Mesothelial cell of epicardium (in vitro differentiated cells): ENCODE data around the gene IGF2BP3. TPM values are rescaled to one million over a fixed set of nuclear protein-coding genes. Genes with fewer than 3 reads are reported as not detected.

Experiments
- DNase-seq, 2 experiments: peaks; one replicate each; pipeline ENCODE4 v3.0.0; 2021; ENCODE audit warnings: low spot score in 2 of 2; ENCODE audit not compliant: unreplicated experiment in 2 of 2
- H3K27ac Mint-ChIP-seq: 2 replicates; pipeline ENCODE4 v1.8.0; 2021; ENCODE audit warnings: mixed read lengths
- H3K27me3 Mint-ChIP-seq: 2 replicates; pipeline ENCODE4 v1.8.0; 2021; ENCODE audit warnings: low read depth, mixed read lengths
- H3K36me3 Mint-ChIP-seq: 2 replicates; pipeline ENCODE4 v1.8.0; 2021; ENCODE audit warnings: mixed read lengths
- H3K4me1 Mint-ChIP-seq: 2 replicates; pipeline ENCODE4 v1.8.0; 2021; ENCODE audit warnings: mixed read lengths
- H3K4me3 Mint-ChIP-seq: 2 replicates; pipeline ENCODE4 v1.8.0; 2021; ENCODE audit warnings: mild to moderate bottlenecking, moderate library complexity, mixed read lengths
- H3K9me3 Mint-ChIP-seq: 2 replicates; pipeline ENCODE4 v1.8.0; 2021; ENCODE audit warnings: mixed read lengths
- CTCF ChIP-seq: fragments of 200-600 bp; sonication (generic); IDR thresholded peaks from one replicate; pipeline ENCODE4 v1.5.0; 2021; ENCODE audit warnings: antibody characterized with exemption; ENCODE audit not compliant: unreplicated experiment
- total RNA-seq: library from RNA; stranded (reverse); gene quantifications from 3 replicates; pipeline ENCODE4 v1.2.1, GENCODE V29; 2021

IGF2BP3 gene
- total RNA-seq, 1 donor from 2014 or later = 91.3 TPM

GRCh38 chr7:23336086-23336485, 134.2 kb downstream of the IGF2BP3 start:
- DNase-seq = no peak
- Mint-ChIP-seq H3K27ac (peak overlapping the region; percentile 72), H3K9me3 (peaks cover 8% of the 10 kb centered on the region)

DNA sequence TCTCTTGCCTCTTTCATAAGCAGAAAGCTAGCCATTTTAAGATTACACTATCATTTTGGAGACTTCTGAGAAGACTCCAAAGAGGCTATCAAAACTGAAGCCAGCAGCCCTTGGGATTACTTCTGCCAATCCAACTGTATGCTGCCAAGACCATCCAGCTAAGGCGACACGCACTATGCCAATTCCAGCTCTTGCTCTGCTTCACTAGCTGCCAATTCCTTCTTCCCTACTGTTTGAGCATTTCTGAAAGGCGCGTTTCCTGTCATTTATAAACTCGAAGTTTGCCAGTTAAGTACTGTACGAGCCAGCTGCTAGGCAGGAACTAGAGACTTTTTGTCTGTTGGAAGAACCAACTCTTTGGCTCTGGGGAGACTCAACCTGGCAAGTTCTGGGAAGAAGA, 134.7 kb downstream of the IGF2BP3 start:
- Mint-ChIP-seq H3K36me3 (peaks cover 42% of the 10 kb centered on the region), H3K4me3 (no peak overlapping the region), H3K4me1 (peaks cover 46% of the 10 kb centered on the region), H3K27ac (peak overlapping the region; percentile 72), H3K27me3 (no peaks in the 10 kb centered on the region), H3K9me3 (peaks cover 8% of the 10 kb centered on the region)
- no peak for DNase-seq
- TF ChIP-seq CTCF = no peak

More at GRCh38 chr7:23336086-23336485, 134.2 kb downstream of the IGF2BP3 start:
- Mint-ChIP-seq H3K4me1 (peaks cover 46% of the 10 kb centered on the region), H3K36me3 (peaks cover 41% of the 10 kb centered on the region), H3K4me3 (no peak overlapping the region), H3K27me3 (no peaks in the 10 kb centered on the region)
- no peak for TF ChIP-seq CTCF

DNA sequence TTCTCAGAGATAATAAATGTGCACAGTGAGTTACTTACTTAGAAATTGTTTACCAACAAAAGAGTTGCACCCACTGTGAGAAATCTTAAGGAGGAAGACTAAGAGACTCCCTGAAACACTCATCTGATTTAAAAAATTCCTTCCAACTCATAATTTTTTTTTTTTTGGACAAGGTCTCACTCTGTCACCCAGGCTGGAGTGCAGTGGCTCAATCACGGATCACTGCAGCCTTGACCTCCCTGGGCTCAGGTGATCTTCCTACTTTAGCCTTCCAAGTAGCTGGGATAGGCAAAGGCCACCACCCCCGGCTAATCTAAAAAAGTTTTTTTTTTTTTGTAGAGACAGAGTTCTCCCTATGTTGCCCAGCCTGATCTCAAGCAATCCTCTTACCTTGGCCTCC, 135.2 kb downstream of the IGF2BP3 start:
- H3K4me3 Mint-ChIP-seq = no peak overlapping the region
- no peaks in the 10 kb centered on the region for H3K27me3 Mint-ChIP-seq
- no peak for DNase-seq
- peaks cover 8% of the 10 kb centered on the region for H3K9me3 Mint-ChIP-seq
- peak overlapping the region; percentile 72 for H3K27ac Mint-ChIP-seq
- TF ChIP-seq CTCF = no peak
- peaks cover 46% of the 10 kb centered on the region for H3K4me1 Mint-ChIP-seq
- H3K36me3 Mint-ChIP-seq = peaks cover 41% of the 10 kb centered on the region

GRCh38 chr7:23334482-23335056, 135.7 kb downstream of the IGF2BP3 start:
- DNase-seq = peak in 1 of 2 experiments; percentile 46
- Mint-ChIP-seq H3K27ac (peak overlapping the region; percentile 72), H3K27me3 (no peaks in the 10 kb centered on the region), H3K9me3 (peaks cover 8% of the 10 kb centered on the region), H3K36me3 (peaks cover 41% of the 10 kb centered on the region), H3K4me1 (peaks cover 46% of the 10 kb centered on the region), H3K4me3 (no peak overlapping the region)
- TF ChIP-seq CTCF = no peak

DNA sequence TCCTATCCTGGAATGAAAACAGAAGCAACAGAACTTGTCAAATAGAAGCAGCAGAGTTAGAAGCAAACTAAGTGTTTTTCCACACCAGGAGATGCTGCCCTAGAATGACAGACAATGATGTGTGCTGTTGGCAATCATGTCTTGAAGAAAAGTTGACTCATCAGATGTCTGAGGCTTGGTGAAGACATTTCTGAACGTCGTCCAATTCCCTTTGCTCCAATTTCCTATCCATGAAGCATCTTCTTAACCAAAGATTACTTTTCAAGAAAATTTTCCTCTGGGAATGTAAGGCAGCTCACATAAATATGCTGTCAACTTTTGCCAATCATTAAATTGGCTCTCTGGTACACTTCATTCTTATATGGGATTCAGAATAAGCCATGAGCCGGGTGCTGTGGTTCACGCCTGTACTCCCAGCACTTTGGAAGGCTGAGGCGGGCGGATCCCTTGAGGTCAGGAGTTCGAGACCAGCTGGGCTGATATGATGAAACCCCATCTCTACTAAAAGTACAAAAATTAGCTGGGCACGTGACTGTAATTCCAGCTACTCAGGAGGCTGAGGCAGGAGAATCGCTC, 136.5 kb downstream of the IGF2BP3 start:
- no peak for DNase-seq
- no peak for TF ChIP-seq CTCF
- Mint-ChIP-seq H3K27me3 (no peaks in the 10 kb centered on the region), H3K4me3 (no peak overlapping the region), H3K4me1 (peaks cover 39% of the 10 kb centered on the region), H3K9me3 (peaks cover 8% of the 10 kb centered on the region), H3K36me3 (peaks cover 38% of the 10 kb centered on the region), H3K27ac (peak overlapping the region; percentile 77)
